ENCODE results near the gene BCAS3.

Gene BCAS3

DNA sequence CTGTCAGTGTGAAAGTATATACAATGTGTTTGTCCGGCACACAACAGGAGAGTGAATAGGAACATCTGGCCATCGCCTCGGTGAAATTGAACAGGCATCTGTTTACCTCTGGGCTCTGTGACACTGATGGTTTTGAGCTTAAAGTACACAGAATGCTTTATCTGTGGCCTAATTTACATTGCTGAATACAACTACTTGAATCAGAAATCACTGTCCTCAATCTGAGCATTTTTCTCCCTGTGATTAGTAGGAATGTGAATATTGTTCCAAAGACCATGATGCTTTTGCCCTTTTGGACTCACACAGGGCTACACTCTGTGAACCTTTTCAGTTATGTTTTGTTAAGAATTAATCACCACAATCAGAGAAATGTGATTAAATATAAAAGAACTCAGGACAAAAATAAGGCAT lies 399.0 kb downstream of the BCAS3 start:
- H3K4me1 ChIP-seq = 0 out of 2 replicates have a peak, but pooled peaks cover 4% of the 10 kb centered on the region
- no peak overlapping the region for H3K4me3 ChIP-seq (ENCODE audit: low read depth, low read length)
- H3K36me3 ChIP-seq = no peaks in the 10 kb centered on the region
- H3K9me3 ChIP-seq = no peaks in the 10 kb centered on the region
- no peak for DNase-seq
- TF ChIP-seq, protein P1, sequence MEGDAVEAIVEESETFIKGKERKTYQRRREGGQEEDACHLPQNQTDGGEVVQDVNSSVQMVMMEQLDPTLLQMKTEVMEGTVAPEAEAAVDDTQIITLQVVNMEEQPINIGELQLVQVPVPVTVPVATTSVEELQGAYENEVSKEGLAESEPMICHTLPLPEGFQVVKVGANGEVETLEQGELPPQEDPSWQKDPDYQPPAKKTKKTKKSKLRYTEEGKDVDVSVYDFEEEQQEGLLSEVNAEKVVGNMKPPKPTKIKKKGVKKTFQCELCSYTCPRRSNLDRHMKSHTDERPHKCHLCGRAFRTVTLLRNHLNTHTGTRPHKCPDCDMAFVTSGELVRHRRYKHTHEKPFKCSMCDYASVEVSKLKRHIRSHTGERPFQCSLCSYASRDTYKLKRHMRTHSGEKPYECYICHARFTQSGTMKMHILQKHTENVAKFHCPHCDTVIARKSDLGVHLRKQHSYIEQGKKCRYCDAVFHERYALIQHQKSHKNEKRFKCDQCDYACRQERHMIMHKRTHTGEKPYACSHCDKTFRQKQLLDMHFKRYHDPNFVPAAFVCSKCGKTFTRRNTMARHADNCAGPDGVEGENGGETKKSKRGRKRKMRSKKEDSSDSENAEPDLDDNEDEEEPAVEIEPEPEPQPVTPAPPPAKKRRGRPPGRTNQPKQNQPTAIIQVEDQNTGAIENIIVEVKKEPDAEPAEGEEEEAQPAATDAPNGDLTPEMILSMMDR (IDR thresholded peaks at IDR 0.05; ENCODE audit: low read depth, low read length) = no peak
- H3K27me3 ChIP-seq = no peaks in the 10 kb centered on the region

DNA sequence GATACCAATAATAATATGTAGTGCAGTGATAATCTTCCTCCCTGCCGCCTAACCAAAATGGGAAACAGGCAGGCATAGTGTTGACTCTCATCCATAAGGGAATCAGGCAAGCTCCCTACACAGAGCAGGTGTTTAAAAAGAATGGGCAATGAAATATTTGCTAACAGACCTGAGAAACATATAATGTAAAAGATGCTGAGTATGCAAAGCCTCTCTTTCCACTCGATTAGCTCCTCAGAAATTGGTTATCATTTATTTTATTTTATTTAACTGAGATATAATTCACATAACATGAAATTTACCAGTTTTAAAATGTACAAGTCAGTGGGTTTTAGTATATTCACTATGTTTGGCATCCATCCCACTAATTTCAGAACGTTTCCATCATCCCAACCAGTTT lies 404.3 kb downstream of the BCAS3 start:
- Histone ChIP-seq H3K36me3 (no peaks in the 10 kb centered on the region), H3K4me1 (no peaks in the 10 kb centered on the region; the same call in 1 of the 2 replicates), H3K9me3 (no peaks in the 10 kb centered on the region), H3K27me3 (no peaks in the 10 kb centered on the region), H3K4me3 (ENCODE audit: low read depth, low read length) (no peak overlapping the region)
- TF ChIP-seq, protein P1 (IDR thresholded peaks at IDR 0.05; ENCODE audit: low read depth, low read length) = no peak
- no peak for DNase-seq

DNA sequence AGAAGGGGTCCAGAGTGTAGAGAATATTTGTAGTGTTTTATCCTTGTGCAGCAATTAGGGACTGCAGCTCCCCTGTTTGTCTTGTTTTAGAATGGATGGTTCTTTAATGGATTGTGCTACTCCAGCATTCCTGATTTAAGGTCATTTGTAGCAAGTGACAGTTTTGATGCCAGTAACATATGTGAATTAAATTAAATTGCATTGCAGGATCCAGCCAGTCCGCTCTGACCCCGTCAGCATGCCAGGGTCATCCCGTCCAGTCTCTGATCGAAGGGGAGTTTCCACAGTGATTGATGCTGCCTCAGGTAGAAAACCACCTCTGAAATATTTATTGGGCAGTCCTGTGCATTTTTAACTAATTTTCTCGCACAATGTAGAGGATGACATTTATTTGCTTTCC lies 406.6 kb downstream of the BCAS3 start:
- Histone ChIP-seq H3K4me3 (ENCODE audit: low read depth, low read length) (no peak overlapping the region), H3K4me1 (no peaks in the 10 kb centered on the region; the same call in 1 of the 2 replicates), H3K9me3 (no peaks in the 10 kb centered on the region), H3K36me3 (no peaks in the 10 kb centered on the region), H3K27me3 (no peaks in the 10 kb centered on the region)
- no peak for DNase-seq
- TF ChIP-seq, protein P1 (IDR thresholded peaks at IDR 0.05; ENCODE audit: low read depth, low read length) = no peak

DNA sequence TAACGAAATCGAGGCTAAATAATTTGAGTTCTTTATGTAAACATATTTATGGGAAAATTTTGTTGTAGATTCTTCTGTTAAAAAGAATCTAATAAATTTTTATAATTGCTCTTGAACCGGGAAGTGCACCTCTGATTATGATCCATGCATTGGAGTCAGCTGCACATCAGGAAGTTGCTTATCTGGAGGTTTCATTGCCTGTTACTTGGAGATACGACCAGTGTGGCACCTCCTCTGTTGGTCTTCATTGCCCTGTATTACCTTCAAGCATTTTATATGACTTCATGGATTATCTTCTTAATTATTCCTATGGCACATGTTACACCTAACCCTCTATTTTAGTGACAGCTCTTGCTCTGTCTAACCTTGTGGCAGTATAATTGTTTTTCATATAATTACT lies 409.4 kb downstream of the BCAS3 start:
- H3K4me3 ChIP-seq (ENCODE audit: low read depth, low read length) = no peak overlapping the region
- no peaks in the 10 kb centered on the region; the same call in 1 of the 2 replicates for H3K4me1 ChIP-seq
- H3K27me3 ChIP-seq = no peaks in the 10 kb centered on the region
- no peaks in the 10 kb centered on the region for H3K9me3 ChIP-seq
- TF ChIP-seq, protein P1 (IDR thresholded peaks at IDR 0.05; ENCODE audit: low read depth, low read length) = no peak
- H3K36me3 ChIP-seq = no peaks in the 10 kb centered on the region
- DNase-seq = no peak

DNA sequence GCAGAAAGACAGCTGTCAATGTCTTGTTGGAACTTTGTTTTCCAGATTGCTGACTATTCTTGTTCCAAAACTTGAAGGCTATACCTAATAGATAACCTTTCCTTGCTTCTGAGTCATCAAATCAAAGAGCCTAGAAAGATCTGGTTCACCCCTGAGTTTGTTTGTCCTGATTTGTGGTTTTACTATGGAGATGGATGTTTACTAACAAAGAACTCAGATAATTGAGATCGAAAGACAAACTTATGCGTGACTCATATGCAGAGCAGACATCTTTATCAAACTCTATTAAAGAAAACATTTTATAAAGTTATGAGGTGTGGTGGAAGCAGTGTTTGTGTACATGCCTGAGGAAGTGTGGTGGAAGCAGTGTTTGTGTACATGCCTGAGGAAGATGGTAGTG lies 410.9 kb downstream of the BCAS3 start:
- no peaks in the 10 kb centered on the region for H3K36me3 ChIP-seq
- TF ChIP-seq, protein P1 (IDR thresholded peaks at IDR 0.05; ENCODE audit: low read depth, low read length) = no peak
- H3K27me3 ChIP-seq = no peaks in the 10 kb centered on the region
- 0 out of 2 replicates have a peak, but pooled peaks cover 2% of the 10 kb centered on the region for H3K9me3 ChIP-seq
- H3K4me3 ChIP-seq (ENCODE audit: low read depth, low read length) = no peak overlapping the region
- no peaks in the 10 kb centered on the region for H3K4me1 ChIP-seq
- no peak for DNase-seq

DNA sequence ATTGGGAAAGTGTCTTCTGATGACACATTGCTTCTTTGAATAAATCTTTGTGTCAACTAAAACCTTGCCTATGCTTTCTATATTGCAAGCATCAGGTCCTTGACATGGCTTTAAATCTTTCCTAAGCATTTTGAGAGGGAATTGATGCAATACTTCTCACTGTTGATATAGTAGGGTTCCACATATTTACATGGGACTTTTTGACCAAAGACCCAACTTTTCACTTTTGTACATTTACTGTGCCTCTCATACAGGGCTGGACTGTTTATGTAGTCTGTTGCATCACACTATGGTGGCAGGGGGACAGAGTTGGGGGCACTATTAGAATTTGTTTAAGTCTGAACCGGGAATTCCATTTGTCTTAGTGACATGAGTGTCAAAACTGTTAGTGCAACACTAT lies 413.4 kb downstream of the BCAS3 start:
- TF ChIP-seq, protein P1 (IDR thresholded peaks at IDR 0.05; ENCODE audit: low read depth, low read length) = no peak
- no peaks in the 10 kb centered on the region for H3K27me3 ChIP-seq
- DNase-seq = no peak
- no peak overlapping the region for H3K4me3 ChIP-seq (ENCODE audit: low read depth, low read length)
- H3K9me3 ChIP-seq = 0 out of 2 replicates have a peak, but pooled peaks cover 2% of the 10 kb centered on the region
- no peaks in the 10 kb centered on the region for H3K4me1 ChIP-seq
- no peaks in the 10 kb centered on the region for H3K36me3 ChIP-seq
